B cell (primary cell): Measurements from ENCODE around the gene C14orf180. TPM values are rescaled to one million over a fixed set of nuclear protein-coding genes. Genes with fewer than 3 reads are reported as not detected.

Source experiments
- ATAC-seq: fragments of 200-7000 bp; cut with Tn5 transposase; one replicate; pipeline ENCODE4 v1.10.0; 2021; ENCODE audit warnings: low read depth, mild to moderate bottlenecking, moderate number of reproducible peaks, moderate library complexity
- CTCF ChIA-PET: fragments of 350-600 bp; sonication (Branson Sonifier 250); formaldehyde crosslinking; loops from one replicate; lab custom pipeline; 2021; ENCODE audit warnings: antibody characterized with exemption, inconsistent platforms; lab: Charles Lee
- POLR2A ChIA-PET: fragments of 350-600 bp; sonication (Branson Sonifier 250); formaldehyde crosslinking; loops from one replicate; lab custom pipeline; 2021; ENCODE audit warnings: antibody characterized with exemption; lab: Charles Lee
- DNase-seq: peaks from one replicate; pipeline ENCODE4 v3.0.0; 2013
- H2AFZ ChIP-seq: 2 replicates; pipeline ENCODE4 v1.6.1; 2012; ENCODE audit warnings: mild to moderate bottlenecking, low read depth, low read length; ENCODE audit not compliant: insufficient read depth, poor library complexity, severe bottlenecking
- H3K27ac ChIP-seq, 2 donors: 1 replicate in 1 of 2; 2 replicates in 1 of 2; pipeline ENCODE4 v1.5.1; 2012 to 2013; ENCODE audit warnings: low read length in 2 of 2, mild to moderate bottlenecking in 2 of 2, moderate library complexity in 1 of 2
- H3K27me3 ChIP-seq, 4 experiments: fragments of 200-600 bp in 1 of 4; sonication (generic) in 1 of 4; replicated peaks in 1 of 4; 1 replicate in 2 of 4; 2 replicates in 2 of 4; pipeline versions ENCODE4 v1.6.1 to v1.7.0; 2013 to 2016; ENCODE audit warnings: low read length in 3 of 4, mild to moderate bottlenecking in 2 of 4, mixed read lengths in 1 of 4, moderate library complexity in 1 of 4; ENCODE audit not compliant: insufficient read depth in 4 of 4, control insufficient read depth in 3 of 4; ENCODE audit errors: control extremely low read depth in 1 of 4
- H3K36me3 ChIP-seq, 2 experiments: replicated peaks in 1 of 2; 1 replicate in 1 of 2; 2 replicates in 1 of 2; pipeline versions ENCODE4 v1.6.1 to v1.7.1; 2013; ENCODE audit warnings: low read length in 1 of 2; ENCODE audit not compliant: insufficient read depth in 2 of 2, control insufficient read depth in 1 of 2; ENCODE audit errors: control extremely low read depth in 1 of 2, extremely low read depth in 1 of 2
- H3K4me1 ChIP-seq, 2 donors: fragments of 200-600 bp in 1 of 2; sonication (generic) in 1 of 2; 1 replicate in 1 of 2; 2 replicates in 1 of 2; pipeline versions ENCODE4 v1.5.1 to v1.6.1; 2013 to 2017; ENCODE audit warnings: low read length in 2 of 2; ENCODE audit not compliant: control insufficient read depth in 2 of 2, insufficient read depth in 2 of 2
- H3K4me2 ChIP-seq: replicated peaks from 2 replicates; pipeline ENCODE3; 2012; ENCODE audit warnings: mild to moderate bottlenecking, low read depth, low read length; ENCODE audit not compliant: poor library complexity, severe bottlenecking
- H3K4me3 ChIP-seq, 5 experiments: fragments of 200-600 bp in 1 of 5; sonication (generic) in 1 of 5; 1 replicate in 3 of 5; 2 replicates in 2 of 5; pipeline versions ENCODE4 v1.5.1 to v1.7.0; 2011 to 2016; ENCODE audit warnings: low read length in 4 of 5, mild to moderate bottlenecking in 4 of 5, low read depth in 2 of 5, control low read depth in 1 of 5, moderate library complexity in 1 of 5; ENCODE audit not compliant: insufficient read depth in 1 of 5; ENCODE audit errors: control extremely low read depth in 1 of 5, extremely low read depth in 1 of 5
- H3K79me2 ChIP-seq: fragments of 200-600 bp; sonication (generic); one replicate; pipeline ENCODE4 v1.6.0; 2016; ENCODE audit warnings: low read length; ENCODE audit not compliant: control insufficient read depth, insufficient read depth
- H3K9ac ChIP-seq: fragments of 200-600 bp; sonication (generic); 2 replicates; pipeline ENCODE4 v1.6.1; 2017; ENCODE audit warnings: mild to moderate bottlenecking, low read length, moderate library complexity
- H3K9me3 ChIP-seq, 3 donors: one replicate each; pipeline versions ENCODE4 v1.6.1 to v1.7.1; 2013; ENCODE audit warnings: low read length in 2 of 3; ENCODE audit not compliant: control insufficient read depth in 2 of 3, insufficient read depth in 1 of 3; ENCODE audit errors: control extremely low read depth in 1 of 3
- H4K20me1 ChIP-seq: 2 replicates; pipeline ENCODE4 v1.6.0; 2012; ENCODE audit warnings: mild to moderate bottlenecking, low read length; ENCODE audit not compliant: insufficient read depth, control insufficient read depth, poor library complexity, severe bottlenecking
- H3K27ac Mint-ChIP-seq: one replicate; pipeline ENCODE4 v1.8.0; 2021; ENCODE audit warnings: mixed read lengths
- H3K27me3 Mint-ChIP-seq: one replicate; pipeline ENCODE4 v1.8.0; 2021; ENCODE audit warnings: mixed read lengths
- H3K4me1 Mint-ChIP-seq: one replicate; pipeline ENCODE4 v1.8.0; 2021; ENCODE audit warnings: mixed read lengths
- H3K4me3 Mint-ChIP-seq: one replicate; pipeline ENCODE4 v1.8.0; 2021; ENCODE audit warnings: mixed read lengths
- H3K9me3 Mint-ChIP-seq: one replicate; pipeline ENCODE4 v1.8.0; 2022; ENCODE audit warnings: mixed read lengths; ENCODE audit not compliant: insufficient read depth
- EZH2 ChIP-seq: IDR thresholded peaks from 2 replicates; pipeline ENCODE4 v1.6.1; 2012; ENCODE audit warnings: borderline replicate concordance, low read depth, mild to moderate bottlenecking, moderate library complexity, low read length; ENCODE audit not compliant: insufficient read depth, poor library complexity, severe bottlenecking
- WGBS: methylation state at CpG from one replicate; pipeline ENCODE4 v1.1.5; 2013; ENCODE audit warnings: missing lambda C conversion rate; ENCODE audit not compliant: insufficient coverage; 5-methylcytosine and 5-hydroxymethylcytosine counted together
- intact Hi-C: fragments of 100-400 bp; cut with micrococcal nuclease; formaldehyde crosslinking; loops from one replicate; pipeline ENCODE4 v1.10.0; 2022
- polyA plus RNA-seq: library from polyadenylated mRNA; depleted of rRNA; stranded (reverse); fragments of >200 nt; gene quantifications from 2 replicates; pipeline ENCODE4 v1.2.3, GENCODE V29; 2012
- total RNA-seq, 2 donors: library from RNA; stranded (reverse); fragments of 120-200 nt in 1 of 2; gene quantifications; 1 replicate in 1 of 2; 2 replicates in 1 of 2; pipeline versions ENCODE4 v1.2.3 to v1.2.4, GENCODE V29; 2013 to 2022
- TF ChIP-seq, protein P1 (sequence below): fragments of 200-600 bp; IDR thresholded peaks from one replicate; pipeline ENCODE4 v1.8.0; 2022; ENCODE audit warnings: antibody characterized with exemption, mild to moderate bottlenecking

The C14orf180 gene
- total and polyA plus RNA-seq, 2 donors (not counting 1 experiment from before 2014, with no cell fraction given), result not detected

DNA sequence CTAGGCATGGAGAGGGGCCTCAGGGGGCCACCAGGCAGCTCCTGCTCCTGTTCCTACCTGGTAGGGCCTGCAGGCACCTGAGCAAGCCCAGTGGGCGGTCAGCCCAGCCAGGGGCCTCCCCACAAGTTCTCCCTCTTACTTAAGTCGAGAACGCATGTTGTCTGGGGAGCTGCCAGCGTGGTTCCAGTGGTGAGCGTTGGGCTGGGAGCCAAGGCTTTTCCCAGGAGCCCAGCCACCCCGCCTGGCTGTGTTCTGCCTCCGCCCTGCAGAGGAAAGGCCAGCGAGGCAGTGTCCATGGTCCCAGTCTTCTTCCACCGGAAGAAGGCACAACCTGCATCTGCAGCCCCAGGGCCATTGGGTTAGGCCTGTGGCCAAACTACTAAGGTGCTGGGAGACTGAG lies 1.4 kb downstream of the C14orf180 start:
- H2AFZ ChIP-seq, result no peak overlapping the region
- no peaks in the 10 kb centered on the region for H3K4me1 Mint-ChIP-seq
- H3K4me3 Mint-ChIP-seq, result no peak overlapping the region
- H3K27me3 Mint-ChIP-seq, result peaks cover 11% of the 10 kb centered on the region
- no peaks in the 10 kb centered on the region for H3K27me3 ChIP-seq
- no peaks in the 10 kb centered on the region for H4K20me1 ChIP-seq
- ATAC-seq (no peak), DNase-seq (no peak)
- no peak overlapping the region for H3K4me3 ChIP-seq
- H3K79me2 ChIP-seq, result no peaks in the 10 kb centered on the region
- ChIA-PET POLR2A (no interaction called here), CTCF (no interaction called here)
- no peaks in the 10 kb centered on the region for H3K4me1 ChIP-seq
- H3K4me2 ChIP-seq, result no peak overlapping the region
- no peak overlapping the region for H3K27ac ChIP-seq
- no peak for TF ChIP-seq EZH2
- TF ChIP-seq, protein P1, sequence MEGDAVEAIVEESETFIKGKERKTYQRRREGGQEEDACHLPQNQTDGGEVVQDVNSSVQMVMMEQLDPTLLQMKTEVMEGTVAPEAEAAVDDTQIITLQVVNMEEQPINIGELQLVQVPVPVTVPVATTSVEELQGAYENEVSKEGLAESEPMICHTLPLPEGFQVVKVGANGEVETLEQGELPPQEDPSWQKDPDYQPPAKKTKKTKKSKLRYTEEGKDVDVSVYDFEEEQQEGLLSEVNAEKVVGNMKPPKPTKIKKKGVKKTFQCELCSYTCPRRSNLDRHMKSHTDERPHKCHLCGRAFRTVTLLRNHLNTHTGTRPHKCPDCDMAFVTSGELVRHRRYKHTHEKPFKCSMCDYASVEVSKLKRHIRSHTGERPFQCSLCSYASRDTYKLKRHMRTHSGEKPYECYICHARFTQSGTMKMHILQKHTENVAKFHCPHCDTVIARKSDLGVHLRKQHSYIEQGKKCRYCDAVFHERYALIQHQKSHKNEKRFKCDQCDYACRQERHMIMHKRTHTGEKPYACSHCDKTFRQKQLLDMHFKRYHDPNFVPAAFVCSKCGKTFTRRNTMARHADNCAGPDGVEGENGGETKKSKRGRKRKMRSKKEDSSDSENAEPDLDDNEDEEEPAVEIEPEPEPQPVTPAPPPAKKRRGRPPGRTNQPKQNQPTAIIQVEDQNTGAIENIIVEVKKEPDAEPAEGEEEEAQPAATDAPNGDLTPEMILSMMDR, result no peak
- H3K9me3 ChIP-seq, result no peaks in the 10 kb centered on the region
- intact Hi-C loops, result no loop called here
- H3K36me3 ChIP-seq, result no peaks in the 10 kb centered on the region
- no peak overlapping the region for H3K9ac ChIP-seq
- no peaks in the 10 kb centered on the region for H3K9me3 Mint-ChIP-seq
- 79% methylated on average over 9 of the region's 9 CpGs for WGBS
- no peak overlapping the region for H3K27ac Mint-ChIP-seq

DNA sequence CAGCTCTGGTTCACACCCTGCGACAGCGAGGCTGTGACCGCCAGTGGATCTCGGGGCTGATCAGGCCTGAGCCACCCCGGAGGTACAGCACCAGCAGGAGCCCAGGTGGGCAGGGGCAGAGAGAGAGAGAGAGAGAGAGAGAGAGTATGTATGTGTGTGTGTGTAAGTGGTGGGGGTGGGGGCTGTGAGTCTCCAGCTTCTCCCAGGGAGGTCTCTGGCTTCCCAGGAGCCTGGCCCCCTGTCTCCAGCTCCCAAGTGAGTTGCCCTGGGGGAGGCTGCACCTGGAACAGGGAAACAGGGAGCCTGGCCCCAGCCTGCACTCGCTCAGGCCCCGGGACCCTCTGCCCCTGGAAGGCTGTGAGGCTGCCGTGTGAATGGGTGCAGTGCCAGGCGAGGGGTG lies 2.0 kb downstream of the C14orf180 start:
- no peak for ATAC-seq
- H2AFZ ChIP-seq, result no peak overlapping the region

More for the DNA sequence above, 2.0 kb downstream of the C14orf180 start:
- TF ChIP-seq, protein P1, result no peak
- TF ChIP-seq EZH2, result no peak
- H3K36me3 ChIP-seq, result no peaks in the 10 kb centered on the region
- no peak overlapping the region for H3K27ac Mint-ChIP-seq
- no peaks in the 10 kb centered on the region for H3K79me2 ChIP-seq
- H3K4me1 Mint-ChIP-seq, result no peaks in the 10 kb centered on the region
- no peaks in the 10 kb centered on the region for H3K4me1 ChIP-seq
- no peaks in the 10 kb centered on the region for H3K9me3 ChIP-seq
- CTCF ChIA-PET, result no interaction called here
- no peak overlapping the region for H3K4me3 Mint-ChIP-seq
- H3K4me3 ChIP-seq, result no peak overlapping the region
- intact Hi-C loops, result no loop called here
- no peak overlapping the region for H3K27ac ChIP-seq
- H4K20me1 ChIP-seq, result no peaks in the 10 kb centered on the region
- no peak for DNase-seq
- no peaks in the 10 kb centered on the region for H3K9me3 Mint-ChIP-seq
- H3K27me3 ChIP-seq, result no peaks in the 10 kb centered on the region
- no peak overlapping the region for H3K4me2 ChIP-seq
- WGBS, result 79% methylated on average over 9 of the region's 9 CpGs
- no peak overlapping the region for H3K9ac ChIP-seq
- POLR2A ChIA-PET, result no interaction called here
- H3K27me3 Mint-ChIP-seq, result peaks cover 12% of the 10 kb centered on the region
